ENCODE measurements around the gene ABCA3. TPM values are rescaled to one million over a fixed set of nuclear protein-coding genes. Genes with fewer than 3 reads are reported as not detected.

Gene ABCA3
- total and polyA plus RNA-seq, 2 donors (not counting 1 experiment from before 2014, with no cell fraction given): 3.1 to 5.1 TPM

DNA sequence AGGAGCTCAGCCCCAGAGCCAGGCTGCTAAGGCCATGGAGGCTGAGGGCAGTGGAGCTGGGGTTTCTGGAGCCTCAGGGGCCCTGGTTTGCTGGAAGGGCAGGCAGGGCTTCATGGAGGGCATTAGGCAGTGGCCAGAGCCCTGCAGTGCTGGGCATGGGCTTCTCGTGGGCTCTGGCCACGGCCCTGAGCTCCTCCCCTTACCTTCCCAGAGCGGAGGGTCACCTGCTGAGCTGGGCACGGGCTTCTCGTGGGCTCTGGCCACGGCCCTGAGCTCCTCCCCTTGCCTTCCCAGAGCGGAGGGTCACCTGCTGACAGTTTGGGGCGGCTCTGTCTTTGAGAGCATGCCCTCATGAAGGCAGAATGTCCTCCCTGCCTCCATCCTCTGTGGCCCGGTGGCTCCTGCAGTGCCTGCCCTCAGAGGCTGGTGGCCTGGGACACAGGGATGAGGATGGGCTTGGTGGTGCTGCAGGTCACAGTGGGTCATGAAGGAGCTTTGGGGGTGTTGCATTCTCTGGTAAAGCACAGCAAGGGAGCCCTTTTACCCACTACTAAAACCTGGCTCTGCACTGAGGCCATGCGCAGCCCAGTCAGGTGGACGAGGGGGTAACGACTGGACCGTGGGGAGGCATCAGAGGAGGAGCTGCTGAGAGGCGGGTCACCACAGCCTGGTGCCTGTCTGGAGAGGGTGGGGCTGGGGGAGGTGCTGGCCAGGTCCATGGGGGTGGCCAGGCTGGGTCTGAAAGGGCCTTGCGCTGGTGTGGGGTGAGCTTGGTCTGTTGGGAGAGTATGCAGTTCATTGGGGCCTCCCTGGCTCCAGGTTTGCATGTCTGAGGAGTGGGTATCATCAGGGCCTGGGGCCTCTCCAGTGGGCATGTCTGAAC lies 69.7 kb downstream of the ABCA3 start:
- Histone ChIP-seq H3K79me2 (ENCODE audit: control insufficient read depth, insufficient read depth, low read length) (peaks cover 40% of the 10 kb centered on the region), H3K27me3 (replicated peaks in 1 of 4; ENCODE audit: control extremely low read depth in 1 of 4, control insufficient read depth in 3 of 4, insufficient read depth in 4 of 4, low read length in 3 of 4) (no peaks in the 10 kb centered on the region), H2AFZ (ENCODE audit: insufficient read depth, low read depth, low read length, poor library complexity, severe bottlenecking) (no peak overlapping the region), H3K9me3 (ENCODE audit: control extremely low read depth in 1 of 3, control insufficient read depth in 2 of 3, insufficient read depth in 1 of 3, low read length in 2 of 3) (no peaks in the 10 kb centered on the region), H4K20me1 (ENCODE audit: control insufficient read depth, insufficient read depth, low read length, poor library complexity, severe bottlenecking) (peaks cover 23% of the 10 kb centered on the region), H3K4me3 (ENCODE audit: control extremely low read depth in 1 of 5, extremely low read depth in 1 of 5, insufficient read depth in 1 of 5, low read depth in 2 of 5, low read length in 4 of 5) (no peak overlapping the region), H3K4me2 (replicated peaks; ENCODE audit: low read depth, low read length, poor library complexity, severe bottlenecking) (no peak overlapping the region), H3K27ac (ENCODE audit: low read length in 2 of 2) (no peak overlapping the region), H3K9ac (ENCODE audit: low read length) (no peak overlapping the region), H3K4me1 (ENCODE audit: control insufficient read depth in 2 of 2, insufficient read depth in 2 of 2, low read length in 2 of 2) (peaks cover 17 to 24% of the 10 kb centered on the region in 2 donors), H3K36me3 (replicated peaks in 1 of 2; ENCODE audit: control extremely low read depth in 1 of 2, control insufficient read depth in 1 of 2, extremely low read depth in 1 of 2, insufficient read depth in 2 of 2, low read length in 1 of 2) (peaks cover 0 to 2% of the 10 kb centered on the region in 2 experiments)
- Mint-ChIP-seq H3K4me3 (no peak overlapping the region), H3K27me3 (no peaks in the 10 kb centered on the region), H3K9me3 (ENCODE audit: insufficient read depth) (no peaks in the 10 kb centered on the region), H3K4me1 (peaks cover 33% of the 10 kb centered on the region), H3K27ac (no peak overlapping the region)
- WGBS (ENCODE audit: insufficient coverage): 85% methylated on average over 15 of the region's 15 CpGs
- TF ChIP-seq EZH2 (IDR thresholded peaks at IDR 0.05; ENCODE audit: borderline replicate concordance, insufficient read depth, low read depth, low read length, poor library complexity, severe bottlenecking) (no peak), CTCF (IDR thresholded peaks at IDR 0.05) (no peak)
- DNase-seq: no peak
- no peak for ATAC-seq (ENCODE audit: low read depth)
- ChIA-PET POLR2A (interaction anchor here (0.5 to 1.6 kb wide), 3 partner anchors 20 to 200 kb away, joined by 3 to 4 read pairs (median 3); partner anchors contain the start of gene ECI1), CTCF (interaction anchor here (1.7 to 2.6 kb wide), 2 partner anchors 19 to 76 kb away, joined by 6 to 10 read pairs; partner anchors contain the start of gene ECI1)
- intact Hi-C loops (cut with micrococcal nuclease): no loop called here

DNA sequence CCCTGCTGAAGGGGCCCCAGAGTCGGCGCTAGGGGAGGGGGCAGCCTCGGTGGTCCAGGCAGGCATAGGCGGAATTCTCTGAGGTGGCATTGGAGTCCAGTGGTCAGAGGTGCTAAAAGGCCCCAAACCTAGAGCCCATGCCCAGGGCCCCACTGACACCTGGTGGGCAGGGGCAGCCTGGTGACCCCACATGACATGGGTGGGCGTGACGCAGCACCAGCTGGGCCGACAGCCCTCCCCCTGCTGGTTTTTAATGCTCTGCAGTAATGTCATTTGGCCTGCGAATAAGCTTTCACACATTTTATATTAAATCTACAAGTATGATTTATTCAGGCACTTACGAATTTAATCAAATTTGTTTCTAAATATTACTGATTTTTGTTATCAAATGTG lies 70.5 kb downstream of the ABCA3 start:
- ChIA-PET POLR2A (interaction anchor here (0.5 to 1.6 kb wide), 2 partner anchors 19 to 43 kb away, joined by 3 to 4 read pairs; partner anchors contain the start of gene ECI1), CTCF (interaction anchor here (1.7 to 2.6 kb wide), 2 partner anchors 19 to 75 kb away, joined by 6 to 10 read pairs; partner anchors contain the start of gene ECI1)
- no peak for ATAC-seq (ENCODE audit: low read depth)
- Mint-ChIP-seq H3K9me3 (ENCODE audit: insufficient read depth) (no peaks in the 10 kb centered on the region), H3K27me3 (no peaks in the 10 kb centered on the region), H3K4me1 (peaks cover 39% of the 10 kb centered on the region), H3K27ac (no peak overlapping the region), H3K4me3 (peak overlapping the region; percentile 96)
- Histone ChIP-seq H3K79me2 (ENCODE audit: control insufficient read depth, insufficient read depth, low read length) (peaks cover 47% of the 10 kb centered on the region), H3K9me3 (ENCODE audit: control extremely low read depth in 1 of 3, control insufficient read depth in 2 of 3, insufficient read depth in 1 of 3, low read length in 2 of 3) (no peaks in the 10 kb centered on the region), H4K20me1 (ENCODE audit: control insufficient read depth, insufficient read depth, low read length, poor library complexity, severe bottlenecking) (peaks cover 29% of the 10 kb centered on the region), H3K27me3 (replicated peaks in 1 of 4; ENCODE audit: control extremely low read depth in 1 of 4, control insufficient read depth in 3 of 4, insufficient read depth in 4 of 4, low read length in 3 of 4) (no peaks in the 10 kb centered on the region), H3K4me2 (replicated peaks; ENCODE audit: low read depth, low read length, poor library complexity, severe bottlenecking) (no peak overlapping the region), H3K4me3 (ENCODE audit: control extremely low read depth in 1 of 5, extremely low read depth in 1 of 5, insufficient read depth in 1 of 5, low read depth in 2 of 5, low read length in 4 of 5) (no peak overlapping the region), H3K36me3 (replicated peaks in 1 of 2; ENCODE audit: control extremely low read depth in 1 of 2, control insufficient read depth in 1 of 2, extremely low read depth in 1 of 2, insufficient read depth in 2 of 2, low read length in 1 of 2) (peaks cover 0 to 5% of the 10 kb centered on the region in 2 experiments), H3K27ac (ENCODE audit: low read length in 2 of 2) (no peak overlapping the region), H3K4me1 (ENCODE audit: control insufficient read depth in 2 of 2, insufficient read depth in 2 of 2, low read length in 2 of 2) (peaks cover 18 to 26% of the 10 kb centered on the region in 2 donors), H2AFZ (ENCODE audit: insufficient read depth, low read depth, low read length, poor library complexity, severe bottlenecking) (no peak overlapping the region), H3K9ac (ENCODE audit: low read length) (no peak overlapping the region)
- TF ChIP-seq EZH2 (IDR thresholded peaks at IDR 0.05; ENCODE audit: borderline replicate concordance, insufficient read depth, low read depth, low read length, poor library complexity, severe bottlenecking) (no peak), CTCF (IDR thresholded peaks at IDR 0.05) (no peak)
- intact Hi-C loops (cut with micrococcal nuclease): no loop called here
- WGBS (ENCODE audit: insufficient coverage): 87% methylated on average over 7 of the region's 9 CpGs
- no peak for DNase-seq

All from B cell (primary cell).